Uterus (tissue), 2 donors: ENCODE measurements around the gene ZBTB34.

Source experiments
- POLR2A ChIP-seq, 2 donors: fragments of 450-650 bp; IDR thresholded peaks; one replicate each; pipeline ENCODE4 v1.6.1; 2016; ENCODE audit warnings: antibody characterized with exemption in 2 of 2, mild to moderate bottlenecking in 1 of 2, moderate library complexity in 1 of 2
- TF ChIP-seq, protein P1 (sequence below), 4 experiments: fragments of 200-600 bp in 2 of 4; fragments of 450-650 bp in 2 of 4; sonication (generic) in 2 of 4; IDR thresholded peaks; one replicate each; pipeline ENCODE4 v1.5.1; 2016 to 2019; ENCODE audit warnings: antibody characterized with exemption in 4 of 4, mild to moderate bottlenecking in 2 of 4, moderate library complexity in 1 of 4

DNA sequence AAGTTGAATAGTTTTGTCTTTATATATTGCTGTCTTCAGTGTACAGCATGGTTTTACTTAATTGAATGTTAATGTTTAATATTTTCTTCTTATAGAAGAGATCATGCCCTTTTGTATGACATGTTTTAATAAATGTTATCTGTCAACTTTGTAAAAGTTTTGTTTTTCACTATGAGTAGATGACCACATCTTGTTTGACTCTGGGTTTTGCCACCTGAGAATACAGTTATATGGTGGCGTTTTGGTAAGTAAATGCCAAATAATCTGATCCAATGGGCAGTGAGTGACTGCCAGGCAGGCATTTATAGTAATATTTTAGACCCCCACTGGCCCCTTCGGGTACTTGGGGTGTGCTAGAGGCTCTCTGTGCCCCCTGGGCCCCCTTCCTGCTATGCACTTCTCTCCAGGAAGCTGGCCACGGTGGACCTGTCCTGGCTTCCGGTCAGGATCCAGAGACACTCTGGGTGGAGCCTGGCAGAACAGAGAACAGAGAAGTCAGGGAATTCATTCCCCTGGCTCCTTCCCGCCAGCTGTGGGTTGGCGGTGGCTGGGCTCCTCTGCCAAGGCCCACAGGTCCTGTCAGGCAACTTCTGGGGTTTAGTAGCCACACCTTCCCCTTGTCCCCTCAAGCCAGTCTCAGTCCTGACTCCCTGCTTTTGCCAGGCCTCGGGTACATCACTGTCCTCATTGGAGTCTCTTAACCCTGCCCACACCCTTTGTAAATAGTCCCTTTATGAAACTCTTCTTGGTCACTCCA lies 22.2 kb upstream of the ZBTB34 start:
- TF ChIP-seq, protein P1, sequence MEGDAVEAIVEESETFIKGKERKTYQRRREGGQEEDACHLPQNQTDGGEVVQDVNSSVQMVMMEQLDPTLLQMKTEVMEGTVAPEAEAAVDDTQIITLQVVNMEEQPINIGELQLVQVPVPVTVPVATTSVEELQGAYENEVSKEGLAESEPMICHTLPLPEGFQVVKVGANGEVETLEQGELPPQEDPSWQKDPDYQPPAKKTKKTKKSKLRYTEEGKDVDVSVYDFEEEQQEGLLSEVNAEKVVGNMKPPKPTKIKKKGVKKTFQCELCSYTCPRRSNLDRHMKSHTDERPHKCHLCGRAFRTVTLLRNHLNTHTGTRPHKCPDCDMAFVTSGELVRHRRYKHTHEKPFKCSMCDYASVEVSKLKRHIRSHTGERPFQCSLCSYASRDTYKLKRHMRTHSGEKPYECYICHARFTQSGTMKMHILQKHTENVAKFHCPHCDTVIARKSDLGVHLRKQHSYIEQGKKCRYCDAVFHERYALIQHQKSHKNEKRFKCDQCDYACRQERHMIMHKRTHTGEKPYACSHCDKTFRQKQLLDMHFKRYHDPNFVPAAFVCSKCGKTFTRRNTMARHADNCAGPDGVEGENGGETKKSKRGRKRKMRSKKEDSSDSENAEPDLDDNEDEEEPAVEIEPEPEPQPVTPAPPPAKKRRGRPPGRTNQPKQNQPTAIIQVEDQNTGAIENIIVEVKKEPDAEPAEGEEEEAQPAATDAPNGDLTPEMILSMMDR (IDR thresholded peaks at IDR 0.05) = no peak
- TF ChIP-seq POLR2A (IDR thresholded peaks at IDR 0.05) = no peak
